Iris pigment epithelial cell (primary cell): ENCODE measurements around the gene DAP.

Source experiments
- DNase-seq: peaks from one replicate; pipeline ENCODE4 v3.0.0-alpha.2; 2011; ENCODE audit warnings: low read depth

DAP gene

DNA sequence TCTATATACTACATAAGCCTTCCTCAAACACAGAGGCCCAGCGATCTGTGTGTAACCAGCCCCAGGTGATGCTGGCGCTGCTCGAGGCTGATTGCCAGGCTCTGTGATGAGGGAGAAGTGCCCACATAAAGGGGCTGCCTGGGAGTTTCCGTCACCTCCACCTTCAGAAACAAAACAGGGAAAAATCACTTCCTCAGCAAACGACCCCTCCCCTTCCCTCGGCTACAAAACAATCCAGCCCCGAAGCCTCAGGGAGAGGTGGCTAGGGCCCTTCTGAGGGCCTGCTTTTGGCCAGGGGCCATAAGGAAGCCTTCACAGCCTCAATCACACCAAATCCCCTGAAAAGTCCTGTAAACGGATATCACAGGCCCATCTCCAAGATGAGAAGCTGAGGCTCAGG, 51.1 kb downstream of the DAP start:
- no peak for DNase-seq

DNA sequence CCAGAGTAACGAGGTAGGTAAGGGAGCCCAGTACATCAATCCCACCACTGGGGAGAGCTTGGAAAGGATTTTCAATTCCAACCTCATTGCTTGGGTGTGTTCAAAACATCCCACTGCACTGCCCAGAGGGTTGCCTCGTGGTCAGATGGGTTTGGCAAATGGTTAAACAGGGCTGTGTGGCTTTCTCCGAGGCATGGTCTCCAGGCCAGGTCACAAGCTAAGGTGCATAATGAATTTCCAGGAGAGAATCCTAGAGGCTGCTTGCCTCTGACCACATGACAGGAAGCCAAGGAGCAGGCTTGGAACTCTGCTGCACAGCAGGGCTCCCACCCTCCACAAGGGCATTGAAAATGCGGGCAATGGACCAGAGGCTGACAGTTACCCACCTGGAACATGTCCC, 51.6 kb downstream of the DAP start:
- DNase-seq, result no peak

DNA sequence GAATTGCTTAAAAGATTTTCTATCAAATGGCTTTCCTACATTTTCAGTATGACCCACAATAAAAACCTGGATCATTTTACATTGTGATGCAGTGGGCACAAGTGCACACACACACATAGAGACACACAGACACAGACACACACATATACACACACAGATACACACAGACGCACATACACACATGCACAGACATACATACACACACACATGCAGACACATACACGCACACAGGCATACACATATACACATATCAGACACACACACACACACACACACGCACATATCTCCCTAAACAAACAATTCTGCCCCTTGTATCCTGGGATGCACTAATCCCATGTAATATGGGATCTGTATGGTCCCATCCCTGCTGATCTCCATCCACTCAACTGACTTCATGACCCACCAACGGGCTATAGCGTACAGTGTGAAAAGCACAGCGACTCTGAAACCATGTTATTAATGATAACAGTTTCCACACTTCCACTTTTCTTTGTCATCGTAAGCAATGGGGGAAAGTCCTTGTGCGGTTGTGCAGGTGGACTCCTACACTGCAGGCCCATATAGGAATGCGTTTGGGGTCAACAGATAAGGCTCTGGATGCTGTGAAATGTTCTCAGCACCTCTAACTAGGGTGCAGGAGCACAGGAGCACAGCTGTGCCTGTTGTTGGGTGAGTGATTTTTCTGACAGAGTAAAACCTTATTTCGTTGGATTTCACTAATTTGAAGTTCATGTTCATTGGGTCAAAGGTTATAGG, 52.7 kb downstream of the DAP start:
- no peak for DNase-seq

DNA sequence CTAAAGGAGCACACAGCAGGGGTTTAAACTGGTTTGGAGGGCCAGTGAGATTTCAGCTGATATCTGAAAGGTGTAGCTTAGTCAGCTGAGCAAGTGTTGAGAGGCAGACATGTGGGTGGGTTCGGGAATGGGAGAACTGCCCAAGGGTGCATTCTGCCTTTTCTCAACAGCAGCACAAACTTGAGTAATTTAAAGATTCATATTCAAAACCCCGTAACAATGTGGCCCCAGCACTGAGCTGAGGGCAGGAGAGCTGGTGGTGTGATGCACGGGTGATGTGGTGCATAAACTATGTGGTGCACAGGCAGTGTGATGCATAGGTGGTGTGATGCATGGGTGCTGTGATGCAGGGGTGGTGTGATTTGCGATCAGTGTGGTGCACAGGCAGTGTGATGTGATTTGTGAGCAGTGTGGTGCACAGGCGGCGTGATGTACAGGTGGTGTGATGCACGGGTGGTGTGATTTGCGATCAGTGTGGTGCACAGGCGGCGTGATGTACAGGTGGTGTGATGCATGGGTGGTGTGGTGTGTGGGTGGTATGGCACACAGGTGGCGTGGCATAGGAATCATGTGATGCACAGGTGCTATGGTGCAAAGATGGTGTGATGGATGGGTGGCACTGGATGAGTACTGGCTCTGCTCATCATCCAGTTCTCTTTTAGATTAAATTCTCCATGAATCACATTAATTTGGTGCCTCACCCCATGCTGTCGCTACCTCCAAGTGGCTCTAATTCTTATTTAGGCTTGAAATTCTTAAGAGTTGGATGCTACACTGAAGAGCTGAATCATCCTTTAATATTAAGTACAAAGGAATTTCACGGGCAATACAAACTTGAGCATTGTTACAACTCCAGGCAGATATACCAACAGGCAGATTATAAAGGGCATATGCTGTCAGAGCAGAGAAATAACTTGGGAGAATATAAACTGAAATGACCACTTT, 53.6 kb downstream of the DAP start:
- DNase-seq, result peak; percentile 47

DNA sequence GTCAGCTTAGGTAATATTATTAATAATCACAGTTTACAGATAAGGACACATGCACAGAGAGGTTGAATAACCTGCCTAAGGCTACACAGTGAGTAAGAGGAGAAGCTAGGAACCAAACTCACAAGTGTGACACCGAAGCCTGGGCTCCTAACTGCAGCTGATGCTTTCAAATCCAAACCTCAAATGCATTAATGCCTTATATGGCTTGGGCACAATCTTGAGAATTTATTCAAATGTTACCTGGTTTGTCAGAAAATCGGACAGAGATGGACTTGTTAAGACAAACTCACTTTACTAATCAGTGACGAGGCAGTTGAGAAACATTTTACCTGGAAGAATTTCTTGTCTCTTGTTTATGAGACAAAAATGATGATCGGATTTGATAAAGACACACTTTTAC, 54.7 kb downstream of the DAP start:
- DNase-seq, result no peak

DNA sequence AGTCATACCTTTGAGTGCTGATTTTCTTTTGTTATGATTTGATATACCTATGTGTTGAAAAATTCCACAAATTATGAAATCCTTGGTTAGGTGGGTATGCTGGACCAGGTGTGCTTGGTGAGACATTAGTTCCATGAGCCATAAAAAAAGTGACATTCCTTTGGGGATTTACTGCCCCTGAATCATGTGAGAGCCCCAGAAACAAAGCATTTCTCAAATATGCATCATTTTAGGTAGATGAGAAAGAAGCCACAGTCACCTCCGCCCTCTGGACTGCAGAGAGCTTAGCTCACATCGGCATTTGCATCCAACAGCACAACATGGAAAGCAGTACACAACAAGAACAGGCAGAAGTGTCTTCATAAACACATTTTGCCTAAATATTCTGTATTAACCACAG, 55.3 kb downstream of the DAP start:
- peak; percentile 51 for DNase-seq

DNA sequence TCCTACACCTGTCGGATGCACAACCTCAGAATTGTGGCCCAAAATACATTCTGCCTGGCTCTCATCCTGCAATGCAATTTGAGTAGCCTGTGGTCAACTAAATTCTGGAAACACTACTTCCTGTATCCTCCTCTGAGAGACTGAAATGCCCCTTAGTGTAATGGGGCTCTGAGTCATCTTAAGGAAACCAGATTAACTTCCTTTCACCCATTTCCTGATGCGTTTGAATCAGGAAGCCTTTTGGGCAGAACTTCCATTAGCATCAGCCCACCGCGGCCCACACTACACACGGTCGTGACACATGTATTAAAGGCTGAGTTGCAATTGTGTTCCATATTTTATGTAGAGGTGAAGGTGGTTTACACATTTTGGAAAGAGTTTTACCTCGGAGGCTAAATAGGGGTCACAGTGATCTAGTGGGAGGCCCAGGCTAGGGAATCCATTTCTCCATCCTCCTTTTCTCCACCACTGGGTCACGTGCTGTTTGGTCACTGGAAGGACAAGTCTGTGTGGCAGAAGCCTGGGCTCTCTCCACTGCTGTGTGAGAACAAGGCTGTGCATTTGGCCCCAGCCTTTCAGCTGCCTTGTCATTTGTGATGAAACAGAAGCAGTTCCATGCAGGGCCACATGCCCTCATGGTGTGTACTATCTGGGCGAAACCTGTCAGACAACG, 55.9 kb downstream of the DAP start:
- DNase-seq, result peak; percentile 83

DNA sequence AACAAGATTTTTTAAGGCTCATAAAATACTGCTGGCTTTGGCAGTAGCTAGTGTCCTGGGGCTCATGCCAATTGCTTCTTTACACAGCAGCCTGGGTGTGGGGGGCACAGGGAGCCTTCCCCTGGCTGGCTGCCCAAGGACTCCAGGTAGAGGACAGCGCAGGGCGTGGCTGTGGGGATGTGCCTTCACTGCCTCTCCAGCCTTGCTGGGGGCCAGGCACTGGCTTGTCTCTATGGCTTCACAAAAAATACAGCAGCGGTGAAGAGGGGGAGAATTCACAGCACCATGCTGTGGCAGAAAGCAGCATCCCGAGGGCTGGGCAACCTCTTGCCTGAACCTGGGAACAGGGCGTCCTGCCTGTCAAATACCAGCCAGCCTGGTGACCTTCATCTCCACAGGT, 57.4 kb downstream of the DAP start:
- no peak for DNase-seq

DNA sequence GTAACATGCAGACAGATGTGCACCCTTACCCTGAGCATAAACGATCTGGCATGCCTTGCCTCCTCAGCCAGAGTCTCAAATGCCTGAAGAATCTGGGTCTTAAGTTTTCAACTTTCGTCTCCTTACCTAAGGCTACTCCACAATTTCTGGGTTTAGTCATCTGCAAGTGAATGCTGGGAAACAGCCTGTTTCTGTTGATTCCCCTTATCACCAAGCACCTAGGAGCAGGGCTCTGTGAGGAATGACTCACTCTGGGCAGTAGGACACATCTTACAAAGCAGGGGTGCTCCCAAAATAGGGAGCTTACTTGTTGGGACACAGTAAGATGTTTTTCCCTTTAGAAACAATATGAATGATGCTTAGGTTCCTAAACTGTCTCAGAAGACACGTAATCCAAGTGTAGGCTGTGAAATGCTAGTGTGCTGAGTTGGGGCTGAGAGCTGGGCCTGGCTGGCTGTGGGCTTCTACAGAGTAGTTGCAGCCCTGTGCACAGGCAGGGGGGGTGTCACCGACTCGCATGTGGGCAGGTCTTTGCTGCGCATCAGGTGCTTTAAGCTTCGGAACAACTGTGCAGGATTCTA, 58.0 kb downstream of the DAP start:
- DNase-seq, result peak; percentile 81

DNA sequence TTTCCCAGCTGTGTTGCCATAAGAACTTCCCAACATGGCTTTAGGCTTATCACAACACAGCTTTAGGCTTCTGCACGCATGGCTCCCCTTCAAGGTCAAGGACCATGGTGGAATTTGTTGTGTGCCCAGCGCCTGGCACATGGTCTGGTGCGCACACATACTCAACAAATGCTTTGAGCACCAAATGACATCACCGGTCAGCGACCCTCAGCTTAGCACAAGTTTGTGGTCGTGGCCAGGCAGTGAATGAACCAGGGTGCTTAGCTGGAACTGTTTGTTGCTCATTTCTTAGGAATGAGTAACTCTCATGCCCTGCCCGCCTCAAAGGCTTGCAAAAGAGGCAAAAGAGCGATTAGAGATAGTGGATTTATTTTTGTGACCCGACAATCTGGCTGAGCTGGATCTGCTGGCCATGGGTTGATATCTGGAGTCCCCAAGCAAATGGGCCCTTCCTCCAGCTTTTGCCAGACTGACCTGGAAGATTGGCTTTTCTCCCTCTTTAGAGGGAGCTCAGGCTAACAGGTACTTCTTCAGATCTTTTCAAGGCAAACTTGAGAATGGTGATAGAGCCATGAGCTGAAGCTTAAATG, 58.9 kb downstream of the DAP start:
- DNase-seq, result peak; percentile 99

DNA sequence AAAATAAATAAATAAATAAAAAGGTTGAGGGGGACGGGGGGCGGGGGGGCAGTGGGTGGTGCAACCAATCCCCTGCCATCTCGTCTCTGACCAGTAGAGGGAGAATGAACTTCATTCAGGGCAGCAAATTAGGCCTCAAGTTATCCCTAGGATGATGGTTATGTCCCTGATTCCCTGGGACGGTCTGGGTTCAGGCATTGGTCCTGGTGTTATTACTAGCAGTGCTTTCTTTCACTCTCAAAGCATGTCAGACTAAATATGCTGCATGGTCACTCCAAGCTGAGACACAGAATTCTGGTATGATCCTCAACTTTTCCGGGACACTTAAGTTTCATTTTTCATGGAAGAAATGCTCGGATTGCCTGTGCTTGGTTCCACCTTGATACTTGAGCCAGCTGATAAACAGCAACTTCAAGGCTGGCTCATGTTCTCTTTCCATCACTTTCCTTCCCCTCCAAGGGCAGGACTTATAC, 59.4 kb downstream of the DAP start:
- peak; percentile 66 for DNase-seq

DNA sequence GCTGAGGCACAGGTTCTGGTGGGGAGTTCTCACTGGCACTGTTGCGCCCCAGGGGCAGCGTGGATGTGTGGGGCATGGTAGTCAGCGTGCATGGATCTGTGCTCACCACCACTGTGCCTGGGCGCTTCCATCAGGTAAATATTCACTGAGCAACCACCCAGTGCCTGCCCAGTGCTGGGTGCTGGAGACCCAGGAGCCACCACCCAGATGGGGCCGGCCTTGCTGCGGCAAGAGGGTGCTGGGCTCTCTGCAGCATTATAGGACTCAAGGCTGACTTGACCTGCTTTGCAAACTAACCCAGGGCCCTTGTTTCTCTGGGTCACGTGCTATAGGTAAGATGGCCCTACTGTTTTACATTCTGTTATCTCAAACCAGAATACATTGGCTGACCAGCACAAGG, 60.5 kb downstream of the DAP start:
- no peak for DNase-seq

DNA sequence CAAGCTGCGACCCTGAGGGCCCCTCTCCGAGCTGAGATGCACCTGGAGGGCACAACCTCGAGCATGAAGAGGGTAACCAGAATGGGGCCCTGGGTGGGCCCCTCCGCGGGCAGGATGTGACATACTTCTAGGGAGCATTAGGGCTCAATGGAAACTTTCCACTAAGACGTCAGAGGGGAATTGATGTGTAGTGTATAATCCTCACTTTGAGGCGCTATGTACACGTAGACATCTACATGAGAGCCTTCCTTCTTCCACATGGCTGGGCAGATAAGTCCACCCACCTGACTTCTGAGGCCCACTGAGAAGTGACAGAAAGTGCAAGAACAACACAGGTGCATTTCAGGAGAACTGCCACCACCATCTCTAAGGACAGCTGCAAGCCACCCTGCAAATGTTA, 61.0 kb downstream of the DAP start:
- no peak for DNase-seq

DNA sequence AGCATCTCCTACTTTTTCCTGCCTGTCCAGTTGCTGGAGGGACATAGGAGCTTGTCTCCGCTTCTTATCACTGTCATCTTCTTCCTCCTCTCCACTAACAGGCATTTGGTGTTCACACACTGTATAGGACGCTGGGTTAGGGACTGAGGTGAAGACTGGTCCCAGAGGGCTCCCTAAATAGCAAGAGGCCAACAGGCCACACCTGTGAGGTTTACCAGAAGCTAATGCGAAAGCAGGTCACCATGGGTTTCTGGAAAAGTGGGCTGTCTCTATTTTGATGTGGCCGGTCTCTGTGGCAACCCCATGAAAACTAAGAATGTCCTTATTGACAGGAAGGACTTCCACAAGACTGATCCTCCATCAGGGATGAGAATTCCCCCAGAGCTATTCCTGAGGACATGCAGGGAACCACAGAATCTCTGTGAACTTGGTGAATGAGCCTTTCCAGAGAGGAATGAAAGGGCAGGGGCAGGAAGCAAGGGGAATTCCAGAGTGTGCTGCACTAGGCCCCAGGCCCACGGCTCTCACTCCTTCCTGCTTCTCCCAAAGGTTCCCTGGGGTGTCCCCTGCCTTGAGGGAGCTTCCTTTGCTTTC, 61.7 kb downstream of the DAP start:
- DNase-seq, result peak; percentile 20

DNA sequence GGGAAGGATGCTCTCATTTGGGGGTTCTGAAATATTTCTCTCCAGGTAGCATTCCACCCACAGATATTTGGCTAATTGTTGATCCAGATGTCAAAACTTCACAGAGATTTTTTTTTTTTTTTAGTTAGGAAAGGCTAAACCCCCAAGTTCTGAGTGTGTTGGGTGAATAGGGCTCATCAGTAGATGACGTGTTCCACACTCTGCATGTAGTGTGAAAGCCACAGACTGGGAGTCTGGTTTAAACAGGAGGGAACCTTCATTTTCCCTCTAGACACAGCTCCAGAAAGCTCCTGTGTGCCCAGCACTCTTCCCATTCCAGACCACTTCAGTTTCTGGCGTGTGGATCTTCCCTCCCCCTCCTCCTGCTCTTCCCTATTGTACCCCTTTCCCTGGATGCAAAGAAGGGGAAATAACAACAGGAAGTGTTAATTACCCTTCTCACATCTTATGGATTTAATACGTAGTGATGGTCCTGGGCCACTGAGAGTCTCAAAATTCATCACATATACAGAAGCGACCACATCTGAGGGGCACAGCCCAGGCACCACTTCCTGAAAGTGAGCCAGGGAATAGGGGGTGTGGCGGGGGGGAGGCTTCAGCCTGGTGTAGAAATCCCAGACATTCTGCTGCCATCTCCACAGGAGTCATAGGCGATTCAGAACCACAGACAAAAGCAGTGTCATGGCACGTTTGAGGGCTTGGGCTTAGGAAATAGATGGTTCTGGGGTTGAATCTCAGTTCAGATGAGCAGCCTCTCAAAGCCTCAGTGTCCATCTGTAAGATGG, 65.1 kb downstream of the DAP start:
- peak; percentile 18 for DNase-seq

DNA sequence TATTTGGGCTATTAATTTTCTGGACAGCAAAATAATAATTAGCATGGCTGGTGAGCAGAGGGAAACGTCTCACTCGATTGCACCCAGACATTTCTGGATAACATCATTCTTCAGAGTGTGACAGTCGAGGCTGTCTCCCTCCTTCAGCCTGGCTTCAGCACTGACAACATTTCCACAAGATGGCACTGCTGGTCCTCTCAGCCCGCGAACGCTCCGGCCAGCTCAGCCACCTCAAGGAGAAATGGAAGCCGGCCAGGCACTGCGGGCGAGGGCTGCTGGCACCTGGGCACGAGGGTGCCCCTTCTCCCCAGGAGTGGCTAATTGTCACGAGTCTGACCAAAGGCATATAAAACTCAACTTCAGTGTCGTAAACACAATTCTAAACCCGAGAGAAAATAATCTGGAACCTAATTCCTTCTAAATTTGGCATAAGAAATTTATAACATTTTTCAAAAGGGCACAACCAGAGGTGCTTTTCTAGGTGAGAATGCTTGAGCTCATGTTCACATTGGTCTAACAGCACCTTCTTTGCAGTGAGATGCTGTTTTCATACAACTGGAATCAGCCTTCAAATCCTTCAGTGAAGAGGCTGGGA, 65.9 kb downstream of the DAP start:
- peak; percentile 72 for DNase-seq

DNA sequence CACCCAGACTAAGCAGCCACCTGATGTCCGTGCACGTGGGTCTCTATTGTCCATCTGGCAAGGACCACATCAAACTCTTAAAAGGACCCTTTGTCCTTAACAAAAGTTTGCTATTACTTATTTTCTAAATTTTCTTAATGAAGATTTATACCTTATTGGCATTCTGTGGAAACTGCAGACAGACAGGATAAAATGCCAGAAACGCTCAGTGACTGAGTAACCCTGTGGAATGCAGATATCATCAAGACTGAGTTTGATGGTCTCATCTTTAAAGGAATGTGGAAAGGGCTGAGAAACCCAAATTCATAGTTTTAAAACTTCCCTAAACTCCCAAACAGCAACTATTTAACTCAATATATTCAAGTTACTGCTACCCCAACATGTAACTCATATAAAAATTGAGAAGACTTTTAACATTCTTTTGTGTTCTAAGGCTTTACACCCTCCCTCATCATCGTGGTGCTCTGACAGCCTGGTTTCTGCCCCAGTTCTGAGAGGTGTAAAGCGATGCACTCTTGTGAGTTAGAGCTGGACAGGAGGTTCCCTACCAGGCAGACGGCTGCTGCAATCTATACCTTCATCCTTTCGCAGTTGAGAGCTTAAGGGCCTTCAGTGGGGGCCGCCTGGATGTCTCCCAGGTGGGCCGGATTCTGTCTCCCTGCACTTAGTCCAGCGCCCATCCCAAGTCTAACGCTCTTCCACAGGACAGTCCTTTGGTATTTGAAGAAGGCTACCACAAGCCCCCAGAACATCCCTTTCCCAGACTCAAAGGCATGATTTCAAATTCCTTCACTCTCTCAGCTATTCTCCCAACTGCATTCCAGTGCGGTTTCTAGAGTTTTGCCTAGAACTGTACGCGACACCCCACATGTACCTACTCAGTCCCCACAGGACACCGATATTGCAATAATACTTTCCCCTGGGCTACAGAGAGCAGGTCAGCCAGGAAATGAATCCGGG, 68.9 kb downstream of the DAP start:
- DNase-seq, result peak; percentile 77

DNA sequence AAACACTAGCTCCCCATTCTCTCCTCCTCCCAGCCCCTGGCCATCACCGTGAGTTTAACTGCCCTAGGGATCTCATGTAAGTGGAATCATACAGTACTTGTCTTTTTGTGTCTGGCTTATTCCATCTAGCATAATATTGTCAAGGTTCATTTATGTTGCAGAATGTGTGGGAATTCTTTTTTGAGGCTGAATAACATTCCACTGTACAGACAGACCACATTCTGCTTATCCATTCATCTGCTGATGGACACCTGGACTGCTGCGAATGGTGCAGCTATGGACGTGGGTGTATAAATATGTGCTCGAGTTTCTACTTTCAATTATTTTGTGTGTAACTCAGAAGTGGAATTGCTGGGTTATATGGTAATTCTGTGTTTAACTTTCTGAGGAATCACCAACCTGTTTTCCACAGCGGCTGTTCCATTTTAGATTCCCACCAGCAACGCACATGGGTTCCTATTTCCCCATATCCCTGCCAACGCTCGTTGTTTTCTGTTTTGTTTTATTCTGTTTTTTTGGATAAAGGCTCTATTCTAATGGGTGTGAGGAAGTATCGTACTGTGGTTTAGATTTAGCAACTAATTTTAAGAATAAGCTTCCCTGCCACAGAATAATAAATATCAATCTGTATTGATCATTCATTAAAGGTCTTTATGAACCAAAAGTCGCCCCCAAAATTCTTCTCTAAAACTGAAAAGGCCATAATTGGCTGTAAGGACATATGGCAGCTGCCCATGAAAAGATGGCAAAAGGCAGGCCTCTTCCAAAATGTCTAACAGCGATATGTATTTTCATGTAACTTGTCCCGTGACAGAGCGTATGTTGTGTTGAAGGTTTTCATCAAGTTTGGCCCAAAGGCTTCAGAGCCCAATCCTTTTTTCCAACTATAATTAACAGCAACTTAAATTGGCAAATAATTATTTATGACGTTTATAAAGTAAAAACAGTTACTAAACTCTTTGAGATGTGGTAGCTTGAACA, 70.3 kb downstream of the DAP start:
- DNase-seq, result peak; percentile 68
